ENCODE data around the gene AK5.

AK5 gene

GRCh38 chr1:77560741-77561140, 278.9 kb downstream of the AK5 start:
- TF ChIP-seq ZFX (IDR thresholded peaks at IDR 0.05; ENCODE audit: borderline replicate concordance) (no peak), CTCF (IDR thresholded peaks at IDR 0.05) (no peak)
- H3K27ac ChIP-seq = no peak overlapping the region

DNA sequence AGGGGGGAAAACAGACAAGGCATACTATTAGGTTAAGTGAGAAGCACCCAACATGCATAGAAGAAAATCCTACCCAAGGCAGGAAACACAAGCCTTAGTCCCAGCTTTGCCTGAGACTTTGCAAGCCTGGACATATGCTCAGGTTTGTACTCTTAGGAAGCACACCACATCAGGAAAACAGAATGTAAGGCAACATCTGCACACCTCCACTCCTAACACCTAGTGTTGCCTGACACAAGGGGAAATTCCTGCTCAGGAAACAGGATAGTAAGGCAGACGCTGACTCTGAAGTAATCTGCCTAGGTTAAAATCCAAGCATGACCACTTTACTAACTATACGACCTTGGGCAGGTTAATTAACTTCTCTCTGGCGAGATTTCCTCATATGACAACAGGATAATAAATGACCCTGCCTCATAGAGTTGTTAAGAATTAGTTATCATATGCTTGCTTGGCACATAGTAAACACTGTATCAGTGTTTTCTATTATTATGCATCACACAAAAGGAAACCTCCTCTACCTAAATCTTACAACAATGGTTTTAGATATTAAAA, 280.9 kb downstream of the AK5 start:
- H3K27ac ChIP-seq = no peak overlapping the region
- TF ChIP-seq CTCF (IDR thresholded peaks at IDR 0.05) (no peak), ZFX (IDR thresholded peaks at IDR 0.05; ENCODE audit: borderline replicate concordance) (no peak)

DNA sequence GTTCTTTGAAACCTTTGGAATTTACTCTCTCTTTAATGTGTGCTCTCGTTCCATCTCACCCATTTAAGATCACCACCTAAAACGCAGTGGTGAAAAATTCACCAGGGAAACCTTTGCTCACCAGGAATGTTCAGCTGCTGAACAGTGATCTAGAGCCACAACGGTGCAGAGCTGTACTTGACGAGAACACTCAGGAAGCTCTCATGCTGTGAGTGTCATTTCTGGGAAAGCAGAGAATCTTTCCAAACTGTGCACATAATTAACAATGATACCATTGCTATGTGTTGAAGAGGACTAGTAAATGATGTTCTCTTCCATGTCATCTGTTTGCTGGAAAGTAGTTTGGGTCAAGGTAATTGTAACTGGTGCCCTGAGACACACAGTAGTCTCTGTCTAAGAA, 283.5 kb downstream of the AK5 start:
- no peak for TF ChIP-seq ZFX (IDR thresholded peaks at IDR 0.05; ENCODE audit: borderline replicate concordance)
- no peak for TF ChIP-seq CTCF (IDR thresholded peaks at IDR 0.05)
- no peak overlapping the region for H3K27ac ChIP-seq

GRCh38 chr1:77571642-77572041, 289.8 kb downstream of the AK5 start:
- no peak overlapping the region for H3K27ac ChIP-seq
- TF ChIP-seq CTCF (IDR thresholded peaks at IDR 0.05) (no peak), ZFX (IDR thresholded peaks at IDR 0.05; ENCODE audit: borderline replicate concordance) (no peak)

GRCh38 chr1:77579547-77579946, 297.7 kb downstream of the AK5 start:
- no peak overlapping the region for H3K27ac ChIP-seq
- no peak for TF ChIP-seq CTCF (IDR thresholded peaks at IDR 0.05)
- TF ChIP-seq ZFX (IDR thresholded peaks at IDR 0.05; ENCODE audit: borderline replicate concordance) = no peak

- no peak overlapping the region for H3K27ac ChIP-seq
- no peak for TF ChIP-seq CTCF (IDR thresholded peaks at IDR 0.05)
- no peak for TF ChIP-seq ZFX (IDR thresholded peaks at IDR 0.05; ENCODE audit: borderline replicate concordance)
Observed at GRCh38 chr1:77582905-77583304, 301.1 kb downstream of the AK5 start.

- no peak overlapping the region for H3K27ac ChIP-seq
- no peak for TF ChIP-seq ZFX (IDR thresholded peaks at IDR 0.05; ENCODE audit: borderline replicate concordance)
- TF ChIP-seq CTCF (IDR thresholded peaks at IDR 0.05) = no peak
Observed at GRCh38 chr1:77583483-77583882, 301.7 kb downstream of the AK5 start.

All from 22Rv1 (cell line).